BE2C (cell line): ENCODE measurements around the gene CCNE1.

ENCODE experiments used
- DNase-seq: peaks from one replicate; pipeline ENCODE4 v3.0.0-alpha.2; 2020
- H3K27me3 ChIP-seq: fragments of 250-450 bp; sonication (Bioruptor Pico); 2 replicates; pipeline ENCODE4 v1.5.1; 2020; ENCODE audit warnings: mild to moderate bottlenecking
- H3K36me3 ChIP-seq: fragments of 250-450 bp; sonication (Bioruptor Pico); 2 replicates; pipeline ENCODE4 v1.5.1; 2020; ENCODE audit warnings: mild to moderate bottlenecking
- H3K4me1 ChIP-seq: fragments of 250-450 bp; sonication (Bioruptor Pico); 2 replicates; pipeline ENCODE4 v1.5.1; 2020
- H3K4me3 ChIP-seq: 2 replicates; pipeline ENCODE4 v1.5.1; 2011; ENCODE audit warnings: low read depth, low read length
- H3K9me3 ChIP-seq: fragments of 250-450 bp; sonication (Bioruptor Pico); 2 replicates; pipeline ENCODE4 v1.5.1; 2020
- TF ChIP-seq, protein P1 (sequence below): IDR thresholded peaks from 2 replicates; pipeline ENCODE4 v1.5.1; 2012; ENCODE audit warnings: mild to moderate bottlenecking, low read depth, low read length

The CCNE1 gene

DNA sequence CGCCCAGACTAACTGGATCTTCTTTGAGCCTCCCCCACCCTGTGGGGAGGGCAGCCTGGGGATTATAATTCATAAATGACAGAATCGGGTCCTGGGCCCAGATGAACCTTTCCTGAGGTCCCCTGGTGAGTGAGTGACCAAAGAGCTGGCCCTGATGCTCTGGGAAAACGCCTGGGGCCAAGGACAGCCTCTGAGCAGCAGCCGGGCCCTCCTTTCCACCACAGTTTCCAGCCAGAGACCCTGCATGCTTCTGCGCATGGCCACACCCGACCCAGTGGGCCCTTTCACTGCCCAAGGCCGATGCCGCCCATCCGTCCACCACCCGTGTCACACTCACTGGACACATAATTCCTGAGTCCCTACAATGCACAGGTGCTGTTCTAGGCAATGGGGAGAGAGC lies 43.6 kb upstream of the CCNE1 start:
- no peak overlapping the region for H3K4me3 ChIP-seq
- TF ChIP-seq, protein P1, sequence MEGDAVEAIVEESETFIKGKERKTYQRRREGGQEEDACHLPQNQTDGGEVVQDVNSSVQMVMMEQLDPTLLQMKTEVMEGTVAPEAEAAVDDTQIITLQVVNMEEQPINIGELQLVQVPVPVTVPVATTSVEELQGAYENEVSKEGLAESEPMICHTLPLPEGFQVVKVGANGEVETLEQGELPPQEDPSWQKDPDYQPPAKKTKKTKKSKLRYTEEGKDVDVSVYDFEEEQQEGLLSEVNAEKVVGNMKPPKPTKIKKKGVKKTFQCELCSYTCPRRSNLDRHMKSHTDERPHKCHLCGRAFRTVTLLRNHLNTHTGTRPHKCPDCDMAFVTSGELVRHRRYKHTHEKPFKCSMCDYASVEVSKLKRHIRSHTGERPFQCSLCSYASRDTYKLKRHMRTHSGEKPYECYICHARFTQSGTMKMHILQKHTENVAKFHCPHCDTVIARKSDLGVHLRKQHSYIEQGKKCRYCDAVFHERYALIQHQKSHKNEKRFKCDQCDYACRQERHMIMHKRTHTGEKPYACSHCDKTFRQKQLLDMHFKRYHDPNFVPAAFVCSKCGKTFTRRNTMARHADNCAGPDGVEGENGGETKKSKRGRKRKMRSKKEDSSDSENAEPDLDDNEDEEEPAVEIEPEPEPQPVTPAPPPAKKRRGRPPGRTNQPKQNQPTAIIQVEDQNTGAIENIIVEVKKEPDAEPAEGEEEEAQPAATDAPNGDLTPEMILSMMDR = no peak
- no peak for DNase-seq
- no peaks in the 10 kb centered on the region for H3K4me1 ChIP-seq
- H3K9me3 ChIP-seq = no peaks in the 10 kb centered on the region
- no peaks in the 10 kb centered on the region for H3K27me3 ChIP-seq
- no peaks in the 10 kb centered on the region for H3K36me3 ChIP-seq

DNA sequence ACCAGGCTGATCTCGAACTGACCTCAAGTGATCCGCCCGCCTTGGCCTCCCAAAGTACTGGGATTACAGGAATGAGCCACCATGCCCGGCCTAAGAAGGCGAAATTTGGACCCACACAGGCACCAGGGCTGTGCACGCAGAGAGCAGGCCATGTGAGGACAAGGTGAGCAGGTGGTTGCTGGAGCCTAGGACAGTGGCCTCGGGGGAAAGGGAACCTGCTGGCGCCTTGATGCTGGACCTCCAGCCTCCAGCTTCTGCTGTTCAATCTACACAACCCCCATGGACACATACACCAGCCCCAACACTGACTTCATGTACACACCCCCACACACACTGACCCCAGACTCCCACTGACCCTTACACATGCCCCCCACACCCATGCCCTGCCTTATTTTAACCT lies 41.8 kb upstream of the CCNE1 start:
- Histone ChIP-seq H3K36me3 (no peaks in the 10 kb centered on the region), H3K9me3 (no peaks in the 10 kb centered on the region), H3K4me1 (no peaks in the 10 kb centered on the region), H3K4me3 (no peak overlapping the region), H3K27me3 (no peaks in the 10 kb centered on the region)
- DNase-seq = no peak
- TF ChIP-seq, protein P1 = no peak

DNA sequence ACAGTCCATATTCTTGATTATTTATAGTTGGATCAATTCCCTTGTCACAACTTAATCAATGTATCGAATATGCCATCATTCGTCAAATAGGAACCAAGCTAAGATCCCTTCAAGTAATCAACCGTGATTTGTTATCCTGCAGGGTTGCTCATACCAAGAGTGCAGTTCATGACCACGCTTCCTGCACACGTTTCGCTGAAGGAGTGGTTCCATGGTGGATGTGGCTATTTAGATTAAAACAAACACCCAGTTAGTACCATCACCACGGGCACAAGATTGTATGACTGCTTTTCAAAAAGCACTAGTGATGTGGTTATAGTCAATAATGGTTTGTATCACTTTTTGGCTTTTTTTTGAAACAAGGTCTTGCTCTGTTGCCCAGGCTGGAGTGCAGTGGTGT lies 41.1 kb upstream of the CCNE1 start:
- Histone ChIP-seq H3K4me3 (no peak overlapping the region), H3K4me1 (no peaks in the 10 kb centered on the region), H3K9me3 (no peaks in the 10 kb centered on the region), H3K27me3 (no peaks in the 10 kb centered on the region), H3K36me3 (no peaks in the 10 kb centered on the region)
- DNase-seq = no peak
- TF ChIP-seq, protein P1 = no peak

DNA sequence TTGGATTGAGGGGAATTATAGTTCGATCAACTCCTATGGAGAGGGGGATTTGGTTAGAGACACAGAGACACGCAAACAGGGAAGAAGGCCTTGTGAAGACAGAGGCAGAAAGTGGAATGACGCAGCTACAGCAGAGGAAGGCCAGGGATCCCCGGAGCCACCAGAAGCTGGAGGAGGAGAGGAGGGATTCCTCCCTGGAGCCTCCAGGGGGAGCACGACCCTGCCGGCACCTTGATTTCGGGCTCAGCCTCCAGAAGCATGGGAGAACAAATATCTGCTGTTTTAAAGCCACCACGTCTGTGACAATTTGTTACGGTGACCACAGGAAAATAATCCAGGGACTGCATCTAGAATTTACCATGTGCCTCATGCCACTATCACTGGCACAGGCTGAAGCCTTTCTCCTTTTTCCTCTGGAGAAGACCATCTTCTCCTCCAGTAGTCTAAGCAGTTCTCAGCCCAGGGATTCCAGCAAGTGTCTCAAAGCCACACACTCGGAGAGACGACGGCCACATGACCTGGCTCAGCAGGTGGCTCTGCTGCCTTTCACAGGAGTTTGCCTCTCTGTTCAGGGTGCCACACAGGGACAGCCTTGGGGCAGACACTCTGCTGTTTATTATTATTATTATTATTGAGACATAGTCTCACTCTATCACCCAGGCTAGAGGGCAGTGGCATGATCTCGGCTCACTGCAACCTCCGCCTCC lies 39.9 kb upstream of the CCNE1 start:
- H3K4me3 ChIP-seq = no peak overlapping the region
- H3K4me1 ChIP-seq = no peaks in the 10 kb centered on the region
- TF ChIP-seq, protein P1 = peak; percentile 85

DNA sequence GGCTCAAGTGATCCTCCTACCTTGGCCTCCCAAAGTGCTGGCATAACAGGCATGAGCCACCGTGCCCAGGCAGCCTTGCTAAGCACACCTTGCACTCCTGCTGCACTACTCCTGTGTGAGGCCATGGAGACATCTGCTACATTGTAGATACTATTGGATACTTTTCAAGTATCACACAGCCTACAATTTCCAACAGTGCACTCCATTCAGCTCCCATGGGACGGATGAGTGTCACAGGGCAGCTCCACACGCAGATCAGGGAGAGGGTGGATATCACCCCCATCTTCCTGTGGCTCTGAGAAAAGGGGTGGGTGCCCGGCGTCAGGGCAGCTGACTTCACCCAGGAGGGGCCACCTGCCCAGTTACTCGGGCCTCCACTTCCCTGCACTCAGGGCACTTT lies 39.1 kb upstream of the CCNE1 start:
- H3K27me3 ChIP-seq = no peaks in the 10 kb centered on the region
- no peaks in the 10 kb centered on the region for H3K36me3 ChIP-seq
- no peak for DNase-seq
- no peaks in the 10 kb centered on the region for H3K4me1 ChIP-seq
- no peak overlapping the region for H3K4me3 ChIP-seq
- no peaks in the 10 kb centered on the region for H3K9me3 ChIP-seq
- TF ChIP-seq, protein P1 = no peak

More for the DNA sequence above, 39.9 kb upstream of the CCNE1 start:
- Histone ChIP-seq H3K36me3 (no peaks in the 10 kb centered on the region), H3K9me3 (no peaks in the 10 kb centered on the region), H3K27me3 (no peaks in the 10 kb centered on the region)
- peak; percentile 74 for DNase-seq

DNA sequence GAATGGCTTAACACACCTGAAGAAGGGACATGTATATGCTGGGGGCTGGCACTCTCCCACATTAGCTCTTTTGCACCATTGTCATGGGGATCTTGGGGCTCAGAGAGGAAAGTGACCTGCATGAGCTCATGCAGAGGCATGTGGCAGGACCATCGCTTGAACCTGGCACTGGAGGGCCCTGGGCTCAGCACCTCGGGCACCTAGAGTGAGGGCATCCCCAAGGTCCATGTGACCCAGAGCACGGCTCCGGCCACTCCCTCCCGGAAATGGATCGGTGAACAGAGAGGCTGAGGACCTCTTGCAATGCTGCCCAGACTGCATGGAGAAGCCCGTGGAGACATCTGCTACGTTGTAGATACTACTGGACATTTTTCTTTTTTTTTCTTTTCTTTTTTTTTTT lies 38.6 kb upstream of the CCNE1 start:
- Histone ChIP-seq H3K27me3 (no peaks in the 10 kb centered on the region), H3K9me3 (no peaks in the 10 kb centered on the region), H3K4me3 (no peak overlapping the region), H3K4me1 (no peaks in the 10 kb centered on the region), H3K36me3 (no peaks in the 10 kb centered on the region)
- TF ChIP-seq, protein P1 = no peak
- DNase-seq = no peak
